ENCODE results near the gene FSTL4.

DNA sequence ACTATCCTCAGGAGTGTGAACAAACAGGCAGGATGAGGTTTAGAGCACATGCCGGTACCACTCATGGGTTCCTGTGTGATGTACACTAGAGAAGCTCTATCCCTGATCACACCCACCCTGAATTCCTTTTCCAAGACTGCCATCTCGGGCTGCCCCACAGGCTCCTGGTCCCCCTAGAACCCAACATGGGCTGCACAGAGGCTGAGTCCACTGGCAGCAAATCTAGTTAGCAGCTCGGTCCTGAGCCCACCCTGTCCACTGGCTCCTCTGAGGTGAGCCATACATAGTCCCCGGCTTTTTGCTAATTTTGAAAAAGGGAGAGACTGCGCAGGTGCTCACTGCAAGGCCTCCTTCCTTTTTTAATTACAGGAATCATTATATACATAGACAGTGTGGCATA, 227.0 kb downstream of the FSTL4 start:
- TF ChIP-seq EP300 (IDR thresholded peaks at IDR 0.05) (no peak), POLR2A (IDR thresholded peaks at IDR 0.05) (no peak)

All from ovary (tissue), 1 donor.